ENCODE results near the gene MAN1A1.

- TF ChIP-seq, protein P1, sequence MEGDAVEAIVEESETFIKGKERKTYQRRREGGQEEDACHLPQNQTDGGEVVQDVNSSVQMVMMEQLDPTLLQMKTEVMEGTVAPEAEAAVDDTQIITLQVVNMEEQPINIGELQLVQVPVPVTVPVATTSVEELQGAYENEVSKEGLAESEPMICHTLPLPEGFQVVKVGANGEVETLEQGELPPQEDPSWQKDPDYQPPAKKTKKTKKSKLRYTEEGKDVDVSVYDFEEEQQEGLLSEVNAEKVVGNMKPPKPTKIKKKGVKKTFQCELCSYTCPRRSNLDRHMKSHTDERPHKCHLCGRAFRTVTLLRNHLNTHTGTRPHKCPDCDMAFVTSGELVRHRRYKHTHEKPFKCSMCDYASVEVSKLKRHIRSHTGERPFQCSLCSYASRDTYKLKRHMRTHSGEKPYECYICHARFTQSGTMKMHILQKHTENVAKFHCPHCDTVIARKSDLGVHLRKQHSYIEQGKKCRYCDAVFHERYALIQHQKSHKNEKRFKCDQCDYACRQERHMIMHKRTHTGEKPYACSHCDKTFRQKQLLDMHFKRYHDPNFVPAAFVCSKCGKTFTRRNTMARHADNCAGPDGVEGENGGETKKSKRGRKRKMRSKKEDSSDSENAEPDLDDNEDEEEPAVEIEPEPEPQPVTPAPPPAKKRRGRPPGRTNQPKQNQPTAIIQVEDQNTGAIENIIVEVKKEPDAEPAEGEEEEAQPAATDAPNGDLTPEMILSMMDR (IDR thresholded peaks at IDR 0.05; ENCODE audit: poor library complexity, severe bottlenecking): no peak
- TF ChIP-seq TAF1 (IDR thresholded peaks at IDR 0.05; ENCODE audit: low read depth) (no peak), POLR2AphosphoS5 (IDR thresholded peaks at IDR 0.05) (no peak), EZH2 (IDR thresholded peaks at IDR 0.05; ENCODE audit: borderline replicate concordance, insufficient read depth, low read length, poor library complexity, severe bottlenecking) (no peak), EP300 (conservative IDR thresholded peaks at IDR 0.05; ENCODE audit: poor library complexity, severe bottlenecking) (no peak), RAD21 (conservative IDR thresholded peaks at IDR 0.05) (no peak), SMC3 (conservative IDR thresholded peaks at IDR 0.05; ENCODE audit: poor library complexity) (no peak), MXI1 (conservative IDR thresholded peaks at IDR 0.05; ENCODE audit: poor library complexity, severe bottlenecking) (no peak)
- TF ChIP-seq, protein P2, sequence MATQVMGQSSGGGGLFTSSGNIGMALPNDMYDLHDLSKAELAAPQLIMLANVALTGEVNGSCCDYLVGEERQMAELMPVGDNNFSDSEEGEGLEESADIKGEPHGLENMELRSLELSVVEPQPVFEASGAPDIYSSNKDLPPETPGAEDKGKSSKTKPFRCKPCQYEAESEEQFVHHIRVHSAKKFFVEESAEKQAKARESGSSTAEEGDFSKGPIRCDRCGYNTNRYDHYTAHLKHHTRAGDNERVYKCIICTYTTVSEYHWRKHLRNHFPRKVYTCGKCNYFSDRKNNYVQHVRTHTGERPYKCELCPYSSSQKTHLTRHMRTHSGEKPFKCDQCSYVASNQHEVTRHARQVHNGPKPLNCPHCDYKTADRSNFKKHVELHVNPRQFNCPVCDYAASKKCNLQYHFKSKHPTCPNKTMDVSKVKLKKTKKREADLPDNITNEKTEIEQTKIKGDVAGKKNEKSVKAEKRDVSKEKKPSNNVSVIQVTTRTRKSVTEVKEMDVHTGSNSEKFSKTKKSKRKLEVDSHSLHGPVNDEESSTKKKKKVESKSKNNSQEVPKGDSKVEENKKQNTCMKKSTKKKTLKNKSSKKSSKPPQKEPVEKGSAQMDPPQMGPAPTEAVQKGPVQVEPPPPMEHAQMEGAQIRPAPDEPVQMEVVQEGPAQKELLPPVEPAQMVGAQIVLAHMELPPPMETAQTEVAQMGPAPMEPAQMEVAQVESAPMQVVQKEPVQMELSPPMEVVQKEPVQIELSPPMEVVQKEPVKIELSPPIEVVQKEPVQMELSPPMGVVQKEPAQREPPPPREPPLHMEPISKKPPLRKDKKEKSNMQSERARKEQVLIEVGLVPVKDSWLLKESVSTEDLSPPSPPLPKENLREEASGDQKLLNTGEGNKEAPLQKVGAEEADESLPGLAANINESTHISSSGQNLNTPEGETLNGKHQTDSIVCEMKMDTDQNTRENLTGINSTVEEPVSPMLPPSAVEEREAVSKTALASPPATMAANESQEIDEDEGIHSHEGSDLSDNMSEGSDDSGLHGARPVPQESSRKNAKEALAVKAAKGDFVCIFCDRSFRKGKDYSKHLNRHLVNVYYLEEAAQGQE (IDR thresholded peaks at IDR 0.05; ENCODE audit: borderline replicate concordance): no peak
Measured at GRCh38 chr6:119249319-119249718, 100.2 kb downstream of the MAN1A1 start.

All from neural cell (in vitro differentiated cells).